HCT116 (cell line): Measurements from ENCODE around the gene DIAPH3.

Experiments
- CTCF ChIP-seq, 3 experiments: fragments of 200-600 bp in 1 of 3; sonication (generic) in 1 of 3; IDR thresholded peaks in 2 of 3; conservative IDR thresholded peaks in 1 of 3; 2 replicates each; pipeline ENCODE4 v1.5.1; 2012 to 2017; ENCODE audit warnings: low read depth in 2 of 3, low read length in 2 of 3, antibody characterized with exemption in 1 of 3, borderline replicate concordance in 1 of 3, control low read depth in 1 of 3, mild to moderate bottlenecking in 1 of 3, mixed read lengths in 1 of 3, mixed run types in 1 of 3, moderate library complexity in 1 of 3; ENCODE audit not compliant: insufficient read depth in 1 of 3
- POLR2A ChIP-seq: IDR thresholded peaks from 2 replicates; pipeline ENCODE4 v1.7.0; 2011; ENCODE audit warnings: borderline replicate concordance; ENCODE audit not compliant: insufficient read depth, insufficient read length; ENCODE audit errors: extremely low read depth
- POLR2AphosphoS5 ChIP-seq: IDR thresholded peaks from 2 replicates; pipeline ENCODE4 v1.6.1; 2011; ENCODE audit warnings: mild to moderate bottlenecking, low read depth, low read length, moderate library complexity
- SP1 ChIP-seq: IDR thresholded peaks from 2 replicates; pipeline ENCODE4 v1.6.1; 2012; ENCODE audit warnings: low read depth
- TCF7L2 ChIP-seq: IDR thresholded peaks from 2 replicates; pipeline ENCODE4 v1.7.0; 2011; ENCODE audit warnings: borderline replicate concordance, inconsistent platforms; ENCODE audit not compliant: insufficient read depth, insufficient read length; ENCODE audit errors: extremely low read depth
- ZNF274 ChIP-seq: fragments of 200-500 bp; sonication (Bioruptor generic); IDR thresholded peaks from 2 replicates; pipeline ENCODE4 v1.6.1; 2014; ENCODE audit warnings: mild to moderate bottlenecking, low read depth, low read length, inconsistent platforms

GRCh38 chr13:60074397-60074796 lies 89.3 kb downstream of the DIAPH3 start:
- TF ChIP-seq POLR2A (no peak), ZNF274 (no peak), CTCF (IDR thresholded peaks at IDR 0.05 in 2 of 3, conservative IDR thresholded peaks at IDR 0.05 in 1 of 3; ENCODE audit: borderline replicate concordance in 1 of 3, insufficient read depth in 1 of 3, low read depth in 2 of 3, low read length in 2 of 3) (no peak), SP1 (no peak), POLR2AphosphoS5 (no peak), TCF7L2 (no peak)
